Retina (tissue), 1 donor: ENCODE measurements around the gene CNBD2.
"Not testable (repeated sequence)": the region's sequence is repeated elsewhere in the genome, so short reads cannot be mapped to it uniquely, and the experiment has no call there.

Experiments
- DNase-seq: peaks from one replicate; pipeline ENCODE4 v3.0.0-alpha.2; 2016

Gene CNBD2

DNA sequence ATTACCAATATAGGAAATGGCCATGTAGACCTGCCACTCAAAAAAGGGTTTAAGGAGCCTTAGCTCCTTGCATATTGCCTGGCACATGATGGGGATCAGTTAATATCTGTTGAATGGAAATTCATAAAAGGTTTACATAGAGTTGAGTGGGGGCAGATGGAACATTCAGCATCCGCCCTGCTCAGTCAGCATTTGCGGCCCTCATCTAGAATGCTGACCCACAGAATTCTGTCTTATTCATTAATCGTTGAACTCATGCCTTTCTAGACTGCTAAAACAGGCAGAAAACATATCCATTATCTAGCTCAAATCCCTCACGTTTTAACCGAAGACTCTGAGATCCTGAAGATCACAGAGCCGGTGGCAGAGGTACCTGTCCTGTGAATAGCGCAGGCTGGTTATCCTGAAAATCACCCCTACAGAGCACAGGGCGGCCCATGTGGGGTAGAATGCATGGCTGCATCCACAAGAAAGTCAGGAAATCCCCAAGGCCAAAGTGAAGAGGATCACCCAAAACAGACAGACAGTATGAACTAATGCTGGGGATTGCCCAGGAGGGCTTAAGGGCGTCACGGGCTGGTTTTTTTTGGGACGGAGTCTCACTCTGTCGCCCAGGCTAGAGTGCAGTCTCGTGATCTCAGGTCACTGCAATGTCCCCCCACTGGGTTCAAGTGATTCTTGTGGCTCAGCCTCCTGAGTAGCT lies 59.9 kb downstream of the CNBD2 start:
- no peak for DNase-seq

DNA sequence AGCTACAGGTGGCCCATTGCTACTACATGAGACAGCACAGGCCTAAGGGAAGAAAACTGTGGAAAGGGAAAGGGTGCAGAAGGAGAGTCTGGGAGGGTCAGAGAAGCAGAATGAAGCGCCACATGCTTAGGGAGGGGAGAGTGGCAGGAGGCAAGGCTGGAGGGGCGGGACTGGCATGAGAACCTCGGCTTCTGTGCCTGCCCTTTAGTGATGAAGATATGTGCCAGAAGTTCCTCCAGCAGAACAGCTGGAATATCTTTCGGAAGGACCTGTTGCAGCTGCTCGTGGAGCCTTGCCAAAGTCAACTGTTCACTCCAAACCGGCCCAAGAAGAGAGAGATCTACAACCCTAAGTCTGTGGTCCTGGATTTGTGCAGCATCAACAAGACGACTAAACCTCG lies 61.8 kb downstream of the CNBD2 start:
- DNase-seq: no peak

DNA sequence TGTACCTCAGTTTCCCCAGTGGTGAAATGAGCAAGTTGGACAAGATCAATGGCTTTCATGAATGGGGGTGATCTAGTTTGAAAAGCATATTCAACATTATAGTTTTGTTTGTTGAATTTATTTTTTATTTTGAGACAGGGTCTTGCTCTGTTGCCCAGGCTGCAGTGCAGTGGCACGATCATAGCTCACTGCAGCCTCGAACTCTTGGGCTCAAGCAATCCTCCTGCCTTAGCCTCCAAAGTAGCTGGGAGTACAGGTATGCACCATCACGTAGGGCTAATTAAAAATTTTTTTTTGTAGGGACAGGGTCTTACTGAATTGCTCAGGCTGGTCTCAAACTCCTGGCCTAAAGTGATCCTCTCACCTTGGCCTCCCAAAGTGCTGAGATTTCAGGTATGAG lies 63.4 kb downstream of the CNBD2 start:
- no peak for DNase-seq

DNA sequence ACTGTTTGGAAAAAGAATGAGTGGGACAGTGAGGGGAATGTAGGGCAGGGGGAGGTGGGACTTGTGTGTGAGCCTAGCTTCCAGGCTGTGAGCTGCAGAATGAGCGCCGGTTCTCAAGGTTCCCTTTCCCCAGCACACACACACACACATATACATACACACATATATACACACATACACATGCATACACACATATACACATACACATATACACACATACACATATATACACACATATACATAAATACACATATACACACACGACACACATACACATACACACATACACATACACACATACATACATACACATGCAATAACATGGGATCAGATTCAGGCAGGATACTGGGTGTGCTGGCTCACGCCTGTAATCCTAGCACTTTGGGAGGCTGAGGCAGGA lies 66.5 kb downstream of the CNBD2 start:
- DNase-seq: no peak

DNA sequence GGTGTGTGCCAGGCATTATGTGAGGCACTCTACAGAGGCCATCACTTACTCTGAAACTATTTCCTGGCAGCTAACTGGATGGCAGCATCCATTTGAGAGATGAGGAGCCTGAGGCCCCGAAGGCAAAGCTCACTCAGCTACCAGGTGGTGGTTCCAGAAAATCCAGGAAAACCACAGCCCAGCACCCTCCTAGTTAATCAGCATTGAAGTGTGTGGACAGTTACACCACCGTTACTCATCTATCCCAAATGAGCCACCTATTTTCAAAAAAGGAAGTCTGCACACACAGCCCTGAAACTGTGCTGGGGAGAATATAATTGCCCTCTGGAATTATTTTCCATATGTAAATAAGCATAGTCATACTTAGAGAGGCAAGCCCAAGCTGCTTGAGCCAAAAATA lies 67.4 kb downstream of the CNBD2 start:
- no peak for DNase-seq

DNA sequence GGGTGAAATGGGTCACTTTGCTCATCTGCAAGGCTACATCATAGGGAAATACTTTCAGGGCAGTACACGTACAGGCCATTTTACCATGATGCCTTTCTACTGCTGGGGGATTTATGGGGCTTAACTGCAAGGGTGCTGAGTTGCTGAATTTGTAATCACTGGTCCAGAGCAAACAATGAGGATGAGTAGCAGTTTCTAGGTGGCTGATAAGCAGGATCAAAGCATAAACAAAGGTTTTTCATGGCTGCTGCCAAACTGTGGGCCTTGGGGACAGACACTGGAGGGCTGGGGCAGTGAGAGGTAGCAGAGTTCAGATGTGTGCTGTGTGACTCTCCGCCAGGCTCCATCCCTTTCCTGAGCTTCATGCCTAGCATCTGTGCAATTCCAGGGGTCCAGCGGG lies 68.3 kb downstream of the CNBD2 start:
- no peak for DNase-seq

DNA sequence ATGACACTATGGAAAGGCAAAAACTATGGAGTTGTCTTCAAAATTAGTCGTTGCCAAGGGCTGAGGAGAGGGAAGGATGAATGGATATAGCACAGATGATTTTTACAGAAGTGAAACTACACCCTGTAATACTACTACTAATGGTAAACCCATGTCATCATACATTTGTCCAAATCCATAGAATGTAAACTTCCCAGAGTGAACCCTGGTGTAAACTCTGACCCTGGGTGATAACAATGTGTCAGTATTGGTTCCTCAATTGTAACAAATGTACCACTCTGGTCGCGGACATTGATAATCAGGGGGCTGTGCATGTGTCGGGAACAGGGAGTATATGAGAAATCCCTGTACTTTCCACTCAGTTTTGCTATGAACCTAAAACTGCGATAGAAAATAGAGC lies 72.2 kb downstream of the CNBD2 start:
- DNase-seq: no peak

DNA sequence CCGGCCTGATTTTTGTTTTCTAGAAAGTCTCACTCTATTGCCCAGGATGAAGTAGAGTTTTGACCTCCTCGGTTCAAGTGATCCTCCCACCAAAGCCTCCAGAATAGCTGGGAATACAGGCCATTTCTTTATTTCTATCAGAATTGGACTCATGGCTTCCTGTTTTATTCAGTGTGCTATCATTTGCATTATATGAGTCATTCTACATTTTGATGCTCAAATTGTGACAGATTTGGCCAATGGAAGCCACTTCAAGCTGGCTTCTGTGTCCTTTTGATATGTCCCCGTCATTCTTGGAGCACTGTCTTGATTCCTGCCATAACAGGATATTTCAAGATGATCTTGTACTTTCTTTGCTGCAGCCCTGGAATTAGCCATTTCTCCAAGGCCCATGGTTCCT lies 75.1 kb downstream of the CNBD2 start:
- DNase-seq: no peak

DNA sequence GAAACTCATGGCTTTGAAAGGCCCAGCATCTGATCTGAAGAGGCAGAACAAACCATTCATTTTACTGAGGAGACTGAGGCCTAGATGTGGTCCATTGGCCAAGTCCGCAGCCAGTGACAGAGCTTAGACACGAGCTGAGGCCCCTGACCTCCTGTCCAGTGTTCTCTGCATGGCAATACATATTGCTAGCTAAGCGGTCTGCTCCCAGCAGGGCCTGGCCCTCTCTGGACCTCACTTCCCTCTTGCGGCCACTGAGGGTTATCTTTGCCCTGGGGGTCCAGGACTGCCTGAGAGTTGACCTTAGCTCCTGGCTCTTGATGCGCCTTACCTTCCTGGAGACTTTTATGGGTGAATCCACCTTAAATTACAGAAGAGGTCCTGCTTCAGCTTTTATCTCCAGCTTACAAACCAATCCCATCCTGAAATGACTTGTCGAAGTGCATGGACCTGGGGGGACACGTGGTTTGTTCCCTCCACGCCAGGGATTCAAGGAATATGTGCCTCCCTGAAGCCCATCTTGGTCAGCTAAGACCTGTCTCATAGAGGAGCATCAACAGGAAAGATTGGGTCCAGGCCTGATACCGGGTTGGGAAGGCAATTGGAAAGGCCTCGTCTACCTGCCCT lies 75.6 kb downstream of the CNBD2 start:
- no peak for DNase-seq

DNA sequence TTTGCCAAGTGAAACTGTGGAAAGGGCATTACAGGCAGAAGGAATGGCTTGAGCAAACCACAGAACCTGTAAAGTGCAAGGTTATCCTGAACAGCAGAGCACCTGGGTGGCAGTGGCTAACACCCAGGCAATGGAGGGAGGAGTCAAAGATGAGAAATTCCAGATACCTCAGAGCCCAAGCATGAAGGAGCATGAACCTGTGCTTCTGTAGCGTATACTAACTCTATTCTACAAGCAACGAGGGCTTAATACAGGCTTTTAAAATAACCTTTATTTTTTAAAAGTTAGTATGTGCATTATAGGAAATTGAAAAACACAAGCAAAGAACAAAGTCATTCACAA lies 77.0 kb downstream of the CNBD2 start:
- no peak for DNase-seq

DNA sequence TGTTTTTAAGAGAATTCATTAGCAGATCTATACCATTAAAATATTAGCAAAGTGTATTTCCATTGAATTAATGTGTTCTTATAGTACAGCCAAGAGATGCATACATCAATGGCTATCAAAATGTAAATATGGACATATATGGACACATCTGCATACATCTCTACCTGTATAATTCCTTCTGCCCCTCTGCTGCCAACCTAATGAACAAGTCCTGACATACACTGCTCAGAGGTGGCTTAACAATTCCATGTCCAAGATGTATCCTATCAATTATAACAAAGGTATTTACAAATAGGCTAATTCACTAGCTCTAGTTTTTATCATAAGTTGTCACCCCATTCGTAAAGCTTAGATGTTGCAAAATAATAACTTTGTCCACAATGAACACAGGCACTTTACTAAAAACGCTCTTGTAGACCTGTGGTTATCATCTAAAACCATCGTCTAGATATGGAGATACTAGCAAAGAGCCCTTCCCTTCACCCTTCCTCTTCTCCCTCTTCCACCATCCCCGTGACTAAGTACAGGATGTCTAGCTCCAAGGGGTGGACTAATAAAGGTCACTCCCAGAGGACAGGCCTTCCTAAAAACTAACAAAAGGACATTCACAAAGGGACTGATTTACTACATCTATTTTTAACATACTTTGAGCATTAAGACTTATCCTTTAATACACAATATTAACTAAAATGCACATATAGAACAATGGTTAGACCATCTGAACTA lies 77.8 kb downstream of the CNBD2 start:
- DNase-seq: not testable (repeated sequence)

DNA sequence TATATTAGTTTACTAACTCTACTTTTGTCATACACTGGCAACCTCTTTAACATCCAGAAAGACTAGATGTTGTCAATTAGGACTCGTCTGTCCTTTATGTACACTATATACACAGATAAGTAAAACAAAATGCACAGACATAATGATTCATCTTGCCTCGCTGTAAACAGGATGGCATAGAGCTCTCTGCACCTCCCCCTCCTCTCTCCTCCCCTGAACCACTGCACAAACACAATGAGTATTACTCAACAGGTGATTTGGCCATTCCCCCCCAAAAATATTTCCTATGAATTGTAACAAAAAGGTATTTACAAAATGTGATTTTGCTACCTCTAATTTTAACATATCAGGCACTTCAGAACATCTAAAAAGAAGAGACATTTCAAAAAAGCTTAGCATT lies 81.0 kb downstream of the CNBD2 start:
- not testable (repeated sequence) for DNase-seq

DNA sequence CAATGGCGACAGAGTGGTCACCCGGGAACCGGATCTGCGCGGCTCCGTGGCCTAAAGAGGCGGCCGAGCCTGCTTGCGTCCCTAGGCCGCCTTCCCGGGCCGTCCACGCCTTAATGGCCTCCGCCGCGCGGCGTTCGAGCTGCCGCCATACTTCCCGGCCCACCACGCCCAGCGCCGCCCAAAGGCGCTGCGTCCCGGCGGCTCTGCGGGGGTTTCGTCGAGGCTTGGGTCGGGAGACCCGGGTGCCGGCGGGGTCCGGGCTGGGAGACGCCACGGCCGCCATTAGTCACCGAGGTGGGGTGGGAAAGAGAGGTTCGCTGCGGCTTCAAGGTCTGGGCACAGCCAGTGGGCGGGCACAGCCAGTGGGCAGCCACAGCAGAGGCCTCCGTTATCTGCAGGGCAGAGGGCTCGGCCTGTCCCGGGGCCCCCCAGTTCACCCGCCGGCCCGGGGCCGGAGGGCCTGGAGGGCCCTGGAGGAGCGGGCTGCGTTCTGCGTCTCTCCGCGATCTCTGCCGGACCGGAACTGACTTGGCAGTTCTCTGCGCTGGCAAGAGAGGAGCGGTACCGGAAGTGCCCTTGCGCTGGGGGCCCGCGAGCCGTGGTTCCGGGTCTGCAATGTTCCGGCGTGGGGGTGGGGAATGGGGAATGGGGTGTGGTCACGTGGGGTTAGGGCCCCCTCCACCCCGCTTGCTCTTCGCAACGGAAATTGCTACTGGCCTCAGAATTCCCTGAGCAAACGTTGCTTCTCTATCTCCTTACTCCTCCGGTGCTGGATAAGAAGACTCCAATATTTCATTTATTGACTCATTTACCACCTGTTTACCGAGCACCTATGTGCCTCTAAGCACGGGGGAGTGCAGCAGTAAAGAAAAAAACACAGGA lies 82.3 kb downstream of the CNBD2 start:
- DNase-seq: peak; percentile 93

DNA sequence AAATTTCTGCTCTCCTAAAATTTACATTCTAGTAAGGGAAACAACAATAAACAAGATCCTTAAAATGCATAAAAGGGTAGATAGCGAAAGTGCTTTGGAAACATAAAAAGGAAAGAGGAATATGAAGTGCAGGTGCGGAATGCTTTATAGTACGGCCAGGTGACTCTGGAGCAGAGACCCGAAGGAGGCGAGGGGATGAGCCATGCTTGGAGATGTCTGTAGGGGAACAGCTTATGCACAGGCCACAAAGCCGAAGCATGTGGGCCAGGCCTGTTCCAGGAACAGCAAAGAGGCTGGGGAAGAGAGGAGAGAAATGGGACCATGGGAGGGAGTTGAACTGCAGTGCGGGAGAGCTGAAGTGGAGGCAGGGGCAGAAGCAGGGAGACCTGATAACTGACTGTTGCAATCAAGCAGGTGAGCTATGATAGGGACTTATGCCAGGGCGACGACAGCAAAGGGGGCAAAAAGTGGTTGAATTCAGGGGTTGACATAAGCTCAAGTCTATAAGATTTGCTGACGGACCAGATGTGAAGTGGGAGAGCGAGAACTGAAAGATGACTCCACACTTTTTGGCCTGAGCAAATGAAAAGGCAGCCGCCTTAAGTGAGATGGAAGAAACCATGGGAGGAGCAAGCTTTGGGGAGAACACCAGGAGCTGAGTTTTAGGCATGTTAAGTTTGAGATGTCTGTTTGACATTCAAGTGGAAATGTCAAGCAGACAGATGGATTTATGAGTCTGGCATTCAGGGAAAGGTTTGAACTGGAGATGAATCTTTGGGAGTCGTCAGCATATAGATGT lies 83.1 kb downstream of the CNBD2 start:
- DNase-seq: no peak

DNA sequence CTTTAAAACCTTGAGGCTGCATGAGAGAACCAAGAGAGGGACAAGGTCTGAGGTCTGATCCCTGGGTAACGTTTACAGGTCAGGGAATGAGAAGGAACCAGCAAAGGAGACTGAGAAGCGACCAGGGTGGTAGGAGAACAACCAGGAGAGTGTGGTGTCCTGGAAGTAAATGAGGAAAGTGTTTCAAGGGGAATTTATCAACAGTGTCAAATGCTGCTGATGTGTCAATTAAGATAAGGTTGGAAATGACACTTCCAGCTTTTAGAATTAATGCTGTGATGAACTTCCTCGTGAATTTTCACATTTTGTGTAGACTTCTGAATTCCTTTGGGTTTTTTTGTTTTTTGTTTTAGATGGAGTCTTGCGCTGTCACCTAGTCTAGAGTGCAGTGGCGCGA lies 83.7 kb downstream of the CNBD2 start:
- DNase-seq: no peak

DNA sequence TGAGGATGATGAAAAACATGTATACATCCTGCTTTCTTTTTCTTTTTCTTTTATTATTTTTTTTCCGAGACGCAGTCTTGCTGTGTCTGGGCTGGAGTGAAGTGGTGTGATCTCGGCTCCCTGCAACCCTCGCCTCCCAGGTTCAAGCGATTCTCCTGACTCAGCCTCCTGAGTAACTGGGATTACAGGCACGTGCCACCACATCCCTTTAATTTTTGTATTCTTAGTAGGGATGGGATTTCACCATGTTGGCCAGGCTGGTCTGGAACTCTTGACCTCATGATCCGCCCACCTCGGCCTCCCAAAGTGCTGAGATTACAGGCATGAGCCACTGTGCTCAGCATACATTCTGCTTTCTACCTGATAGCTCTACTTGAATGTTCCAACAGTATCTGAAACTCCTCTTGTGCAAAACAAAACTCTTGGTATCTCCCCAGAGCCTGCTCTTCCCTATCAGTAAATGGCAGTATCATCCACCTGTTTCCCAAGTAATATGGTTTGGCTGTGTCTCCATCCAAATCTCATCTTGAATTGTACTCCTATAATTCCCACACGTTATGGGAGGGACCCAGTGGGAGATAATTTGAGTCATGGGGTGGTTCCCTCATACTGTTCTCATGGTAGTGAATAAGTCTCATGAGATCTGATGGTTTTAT lies 85.6 kb downstream of the CNBD2 start:
- DNase-seq: not testable (repeated sequence)

DNA sequence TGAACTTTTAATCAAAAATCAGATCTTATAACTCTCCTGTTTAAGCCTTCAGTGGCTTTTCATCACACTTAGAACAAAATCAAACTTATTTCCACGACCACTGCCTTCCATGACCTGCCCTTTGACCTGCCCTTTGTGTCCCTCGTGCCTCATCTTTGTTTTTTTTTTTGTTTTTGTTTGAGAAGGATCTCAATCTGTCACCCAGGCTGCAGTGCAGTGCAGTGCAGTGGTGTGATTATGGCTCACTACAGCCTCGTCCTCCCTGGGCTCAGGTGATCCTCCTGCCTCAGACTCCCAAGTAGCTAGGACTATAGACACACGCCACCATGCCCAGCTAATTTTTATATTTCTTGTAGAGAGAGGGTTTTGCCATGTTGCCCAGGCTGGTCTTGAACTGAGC lies 86.8 kb downstream of the CNBD2 start:
- no peak for DNase-seq

DNA sequence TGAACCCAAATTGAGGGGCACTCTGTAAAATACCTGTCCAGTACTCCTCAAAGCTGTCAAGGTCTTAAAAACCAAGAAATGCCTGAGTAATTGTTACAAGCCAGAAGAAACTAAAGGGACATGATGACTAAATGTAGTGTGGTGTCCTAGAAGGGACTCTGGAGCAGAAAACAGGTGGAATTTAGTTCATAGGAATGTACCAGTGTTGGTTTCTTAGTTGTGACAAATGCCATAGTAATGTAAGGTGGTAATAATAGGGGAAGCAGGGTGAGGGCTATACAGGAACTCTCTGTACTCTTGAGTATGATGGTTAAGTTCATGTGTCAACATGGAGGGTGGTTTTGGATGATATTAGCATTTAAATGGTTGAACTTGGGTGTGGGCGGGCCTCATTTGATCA lies 92.3 kb downstream of the CNBD2 start:
- DNase-seq: no peak

DNA sequence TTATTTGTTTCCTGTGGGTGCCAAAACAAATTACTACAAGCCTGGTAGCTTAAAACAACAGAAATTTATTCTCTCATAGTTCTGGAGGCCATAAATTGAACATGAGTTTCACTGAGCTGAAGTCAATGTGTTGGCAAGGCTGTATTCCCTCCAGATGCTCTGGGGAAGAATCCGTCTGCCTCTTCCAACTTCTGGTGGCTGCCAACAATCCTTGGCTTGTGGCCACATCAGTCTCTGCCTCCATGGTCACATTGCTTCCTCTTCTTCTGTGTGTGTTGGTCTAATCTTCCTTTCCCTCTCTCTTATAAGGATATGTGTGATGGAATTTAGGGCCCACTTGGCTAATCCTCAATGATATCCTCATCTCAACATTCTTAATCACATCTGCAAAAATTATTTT lies 93.4 kb downstream of the CNBD2 start:
- no peak for DNase-seq

DNA sequence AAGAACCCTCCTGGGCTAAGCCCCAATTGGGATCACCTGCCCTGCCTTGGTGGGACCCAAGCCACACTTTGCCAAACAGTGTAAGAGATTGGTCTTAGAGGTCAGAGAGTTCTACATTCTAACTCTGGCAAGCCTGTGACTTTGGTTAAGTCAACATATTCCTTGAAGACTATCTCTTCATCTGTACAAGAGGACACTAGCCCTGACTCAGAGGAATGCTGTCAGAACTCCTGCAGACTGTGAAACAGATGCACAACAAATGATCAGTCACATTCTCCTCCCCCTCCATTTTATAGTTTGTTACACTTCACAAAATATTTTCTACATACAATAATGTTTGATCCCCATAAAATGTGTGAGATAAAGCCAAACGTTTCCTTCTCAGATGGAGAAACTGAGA lies 94.4 kb downstream of the CNBD2 start:
- DNase-seq: no peak

DNA sequence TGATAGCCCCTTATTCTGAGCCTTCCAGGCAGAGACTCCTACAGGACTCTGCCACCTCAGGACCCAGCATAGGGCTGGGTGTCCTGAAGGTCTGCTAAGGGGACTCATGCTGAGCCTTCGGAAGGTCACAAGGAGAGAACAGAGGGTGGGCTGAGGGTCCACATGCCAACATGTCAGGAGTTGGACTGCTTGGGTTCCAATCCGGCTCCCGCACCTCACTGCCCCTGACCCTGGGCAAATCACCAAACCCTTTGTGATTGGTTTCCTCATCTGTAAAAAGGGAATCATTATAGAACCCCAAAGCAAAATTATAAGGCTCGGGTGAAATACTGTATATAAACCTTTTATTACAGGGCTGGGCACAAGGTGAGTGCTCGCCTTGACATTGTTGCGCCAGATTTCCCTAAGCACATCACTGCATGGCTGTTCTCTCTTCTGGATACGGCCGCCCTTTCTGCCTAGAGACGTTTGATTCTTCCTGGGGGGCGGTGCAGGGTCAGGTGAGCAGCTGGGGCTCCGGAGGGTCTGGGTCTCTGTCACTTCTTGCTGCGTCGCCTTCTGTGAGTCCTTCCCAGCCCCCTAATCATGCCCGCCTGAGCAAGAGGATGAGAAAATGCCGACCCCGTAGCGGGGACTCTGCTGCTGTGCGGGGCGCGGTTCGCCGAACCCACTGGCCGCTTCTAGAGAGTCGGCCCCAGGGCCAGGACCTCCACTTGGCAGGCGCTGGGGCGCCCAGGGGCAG lies 95.7 kb downstream of the CNBD2 start:
- DNase-seq: no peak
